A549 (cell line): Measurements from ENCODE around the gene SMIM8. TPM values are rescaled to one million over a fixed set of nuclear protein-coding genes. Genes with fewer than 3 reads are reported as not detected.

ENCODE experiments used
- ATAC-seq, 2 experiments: fragments of 200-7000 bp in 1 of 2; fragments of >200 bp in 1 of 2; cut with Nextera tagmentation in 1 of 2; cut with Tn5 transposase in 1 of 2; 3 replicates each; pipeline versions ENCODE4 v1.8.0 to v1.9.1; 2018 to 2020; ENCODE audit warnings: mild to moderate bottlenecking in 1 of 2, moderate library complexity in 1 of 2
- CTCF ChIA-PET: fragments of 300-600 bp; sonication (Branson Sonifier 250); formaldehyde crosslinking; extraction: SDS; loops from one replicate; lab custom pipeline; 2021; ENCODE audit warnings: antibody characterized with exemption, inconsistent platforms; lab: Yijun Ruan, JAX
- POLR2A ChIA-PET: fragments of 350-600 bp; formaldehyde crosslinking; extraction: SDS; loops from one replicate; lab custom pipeline; 2021; ENCODE audit warnings: antibody characterized with exemption, inconsistent platforms; lab: Yijun Ruan, JAX
- DNase-seq, 2 experiments: peaks; one replicate each; pipeline versions ENCODE4 v3.0.0 to v3.0.0-alpha.2; 2011 to 2016; ENCODE audit warnings: low read depth in 1 of 2, low spot score in 1 of 2
- FAIRE-seq: peaks from 2 replicates; lab custom pipeline; 2011; peaks lifted over from hg19 to GRCh38; lab: Jason Lieb, UNC
- H3K27ac ChIP-seq, 2 experiments: fragments of >200 bp; sonication (Bioruptor Twin); formaldehyde crosslinking; 3 replicates each; pipeline ENCODE4 v1.5.1; 2016 to 2017
- H3K4me1 ChIP-seq: fragments of >200 bp; sonication (Bioruptor Twin); formaldehyde crosslinking; 3 replicates; pipeline ENCODE4 v1.6.1; 2016
- H3K4me2 ChIP-seq: fragments of >200 bp; sonication (Bioruptor Twin); formaldehyde crosslinking; 3 replicates; pipeline ENCODE4 v1.6.1; 2016
- H3K4me3 ChIP-seq: fragments of >200 bp; sonication (Bioruptor Twin); formaldehyde crosslinking; 3 replicates; pipeline ENCODE4 v1.5.1; 2016
- H3K9me3 ChIP-seq: fragments of >200 bp; sonication (Bioruptor Twin); formaldehyde crosslinking; 3 replicates; pipeline ENCODE4 v1.6.1; 2016
- CBX2 ChIP-seq: fragments of 200-600 bp; sonication (generic); IDR thresholded peaks from 2 replicates; pipeline ENCODE4 v1.6.1; 2016; ENCODE audit warnings: low read depth, mild to moderate bottlenecking, borderline replicate concordance
- CBX8 ChIP-seq: fragments of 200-600 bp; sonication (generic); IDR thresholded peaks from 2 replicates; pipeline ENCODE4 v1.6.1; 2016
- CEBPB ChIP-seq, 2 experiments: fragments of >200 bp in 1 of 2; sonication (Bioruptor Twin) in 1 of 2; formaldehyde crosslinking in 1 of 2; IDR thresholded peaks; 2 replicates each; pipeline ENCODE4 v1.6.1; 2012 to 2016
- EHF ChIP-seq: fragments of 250-450 bp; sonication (Bioruptor Pico); IDR thresholded peaks from 2 replicates; pipeline ENCODE4 v1.5.0; 2020; ENCODE audit warnings: mild to moderate bottlenecking
- EP300 ChIP-seq, 2 experiments: fragments of >200 bp; sonication (Bioruptor Twin); formaldehyde crosslinking; IDR thresholded peaks; 2 replicates in 1 of 2; 3 replicates in 1 of 2; pipeline ENCODE4 v1.6.1; 2016 to 2017
- ESRRA ChIP-seq: fragments of 150-350 bp; IDR thresholded peaks from 2 replicates; pipeline ENCODE4 v1.6.1; 2014; ENCODE audit warnings: mild to moderate bottlenecking, low read length, borderline replicate concordance
- GATA3 ChIP-seq: IDR thresholded peaks from 2 replicates; pipeline ENCODE4 v1.6.1; 2012; ENCODE audit warnings: borderline replicate concordance
- HDAC2 ChIP-seq: fragments of 200-600 bp; sonication (generic); IDR thresholded peaks from 2 replicates; pipeline ENCODE4 v1.6.1; 2016
- HOXA7 ChIP-seq: fragments of 250-450 bp; sonication (Bioruptor Pico); IDR thresholded peaks from 2 replicates; pipeline ENCODE4 v1.5.0; 2020; ENCODE audit warnings: mild to moderate bottlenecking, moderate library complexity
- JUN ChIP-seq, 2 experiments: fragments of >200 bp; sonication (Bioruptor Twin); formaldehyde crosslinking; IDR thresholded peaks; 2 replicates in 1 of 2; 3 replicates in 1 of 2; pipeline ENCODE4 v1.6.1; 2016 to 2017
- MAFK ChIP-seq: fragments of 450-650 bp; IDR thresholded peaks from 2 replicates; pipeline ENCODE4 v1.6.1; 2014; ENCODE audit not compliant: partially characterized antibody
- MYC ChIP-seq: IDR thresholded peaks from 2 replicates; pipeline ENCODE4 v1.6.1; 2012; ENCODE audit warnings: mild to moderate bottlenecking, inconsistent platforms, low read length, improper control_type of control experiment, borderline replicate concordance
- NFE2L2 ChIP-seq: fragments of 150-350 bp; conservative IDR thresholded peaks from 2 replicates; pipeline ENCODE4 v1.6.1; 2014; ENCODE audit warnings: low read length
- NPAS2 ChIP-seq: fragments of 250-450 bp; sonication (Bioruptor Pico); IDR thresholded peaks from 2 replicates; pipeline ENCODE4 v1.8.0; 2022; ENCODE audit warnings: mild to moderate bottlenecking, moderate library complexity, borderline replicate concordance
- NR3C1 ChIP-seq: fragments of >200 bp; sonication (Bioruptor Twin); formaldehyde crosslinking; IDR thresholded peaks from 3 replicates; pipeline ENCODE4 v1.6.1; 2017
- POLR2AphosphoS2 ChIP-seq: conservative IDR thresholded peaks from 2 replicates; pipeline ENCODE4 v1.6.1; 2012; ENCODE audit warnings: low read length, improper control_type of control experiment, inconsistent platforms
- RARB ChIP-seq: fragments of 250-450 bp; sonication (Bioruptor Pico); IDR thresholded peaks from 2 replicates; pipeline ENCODE4 v1.8.0; 2021; ENCODE audit warnings: mild to moderate bottlenecking, moderate library complexity
- SMC3 ChIP-seq: fragments of >200 bp; sonication (Bioruptor Twin); formaldehyde crosslinking; IDR thresholded peaks from 3 replicates; pipeline ENCODE4 v1.6.1; 2018; ENCODE audit warnings: inconsistent platforms
- WGBS: methylation state at CpG from one replicate; pipeline ENCODE4 v1.1.6; 2017; ENCODE audit errors: missing lambda C conversion rate; 5-methylcytosine and 5-hydroxymethylcytosine counted together
- polyA plus RNA-seq, 4 experiments: library from polyadenylated mRNA; depleted of rRNA in 3 of 4; stranded (reverse); fragments of >200 nt; fragmentation: RNase III in 1 of 4; extraction: RNeasy Plus Mini Kit Qiagen cat#74134 plus additional on column Dnase treatment in 1 of 4; gene quantifications; 2 replicates in 3 of 4; 3 replicates in 1 of 4; pipeline ENCODE4 v1.2.3, GENCODE V29; 2011 to 2017
- TF ChIP-seq, protein P1 (sequence below): fragments of 250-450 bp; sonication (Bioruptor Pico); IDR thresholded peaks from 2 replicates; pipeline ENCODE4 v1.5.0; 2021; ENCODE audit warnings: mild to moderate bottlenecking, moderate library complexity, borderline replicate concordance
- TF ChIP-seq, protein P2 (sequence below): IDR thresholded peaks from 2 replicates; pipeline ENCODE4 v1.6.1; 2012; ENCODE audit warnings: low read depth, borderline replicate concordance
- TF ChIP-seq, protein P3 (sequence below): fragments of >200 bp; sonication (Bioruptor Twin); formaldehyde crosslinking; IDR thresholded peaks from 2 replicates; pipeline ENCODE4 v1.6.1; 2016
- TF ChIP-seq, protein P4 (sequence below): IDR thresholded peaks from 2 replicates; pipeline ENCODE4 v1.6.1; 2012
- TF ChIP-seq, protein P5 (sequence below): IDR thresholded peaks from 2 replicates; pipeline ENCODE4 v1.6.1; 2012
- TF ChIP-seq, protein P6 (sequence below): fragments of >200 bp; sonication (Bioruptor Twin); formaldehyde crosslinking; IDR thresholded peaks from 3 replicates; pipeline ENCODE4 v1.5.1; 2016
- TF ChIP-seq, protein P7 (sequence below): fragments of >200 bp; sonication (Bioruptor Twin); formaldehyde crosslinking; IDR thresholded peaks from 3 replicates; pipeline ENCODE4 v1.6.1; 2016
- TF ChIP-seq, protein P8 (sequence below): fragments of 250-450 bp; sonication (Bioruptor Pico); IDR thresholded peaks from 2 replicates; pipeline ENCODE4 v1.5.0; 2020; ENCODE audit warnings: low read depth, mild to moderate bottlenecking, moderate library complexity

The SMIM8 gene
- polyA plus RNA-seq, 2 of the 4 experiments (the other 2 are of a cell fraction) = 2.8 to 6.9 TPM

DNA sequence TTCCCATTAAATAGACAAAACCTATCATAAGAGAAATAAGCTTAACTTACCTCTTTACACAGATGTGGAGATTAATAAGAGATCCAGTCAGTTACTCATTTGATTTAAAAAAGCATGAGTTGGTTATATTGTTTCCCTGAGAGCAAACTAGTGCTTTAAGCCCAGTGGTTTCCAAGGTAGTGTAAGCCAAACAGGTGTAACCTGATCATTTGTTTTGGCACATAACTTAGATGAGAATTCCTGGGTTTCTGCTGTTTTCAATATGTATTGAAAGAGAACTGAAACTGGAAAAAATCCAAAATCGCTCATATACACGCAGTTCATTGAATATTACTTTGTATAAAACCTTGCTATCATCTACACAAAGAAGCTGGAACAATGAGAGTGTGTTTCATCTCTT, 30.5 kb upstream of the SMIM8 start:
- POLR2A ChIA-PET = no interaction called here
- no peak for FAIRE-seq

DNA sequence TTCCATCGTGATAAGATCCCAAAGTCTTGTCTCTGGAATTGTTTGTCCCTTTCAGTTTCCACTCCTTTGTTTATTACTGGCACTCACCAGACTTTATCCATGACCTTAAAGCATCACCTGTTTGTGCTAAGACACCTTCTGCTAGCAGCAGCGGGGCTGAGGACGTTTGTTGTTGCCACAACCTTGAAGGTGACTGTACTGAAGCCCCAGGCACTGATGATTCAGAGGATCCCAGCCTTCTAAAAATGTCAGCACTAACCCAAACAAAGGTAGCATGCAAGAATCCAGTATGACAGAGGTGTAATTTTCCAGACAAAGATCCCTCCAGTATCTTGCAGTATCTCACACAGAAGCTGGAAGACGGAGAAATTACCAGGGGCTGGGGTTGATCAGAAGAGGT, 28.9 kb upstream of the SMIM8 start:
- no peak overlapping the region for H3K4me2 ChIP-seq
- TF ChIP-seq POLR2AphosphoS2 (no peak), NFE2L2 (no peak)
- TF ChIP-seq, all 56 proteins: peak for 0
- FAIRE-seq = no peak
- Histone ChIP-seq H3K9me3 (no peaks in the 10 kb centered on the region), H3K4me3 (no peak overlapping the region), H3K4me1 (no peaks in the 10 kb centered on the region), H3K27ac (no peak overlapping the region)
- WGBS = 27% methylated on average over 4 of the region's 4 CpGs
- ATAC-seq = no peak
- ChIA-PET CTCF (no interaction called here), POLR2A (no interaction called here)
- no peak for DNase-seq

More for the DNA sequence above, 30.5 kb upstream of the SMIM8 start:
- H3K9me3 ChIP-seq = no peaks in the 10 kb centered on the region
- no peaks in the 10 kb centered on the region for H3K4me1 ChIP-seq
- DNase-seq = no peak
- WGBS = 40% methylated on average over 2 of the region's 2 CpGs
- no peak for ATAC-seq
- no peak for TF ChIP-seq NPAS2 (CRISPR knock-in tag)
- no peak for TF ChIP-seq EHF
- no peak for TF ChIP-seq CEBPB (IDR thresholded peaks at IDR 0.05)
- TF ChIP-seq GATA3 = no peak
- TF ChIP-seq EP300 (IDR thresholded peaks at IDR 0.05) = no peak
- no peak for TF ChIP-seq RARB (CRISPR knock-in tag)
- no peak for TF ChIP-seq CBX8
- no peak for TF ChIP-seq ESRRA
- TF ChIP-seq, protein P1, sequence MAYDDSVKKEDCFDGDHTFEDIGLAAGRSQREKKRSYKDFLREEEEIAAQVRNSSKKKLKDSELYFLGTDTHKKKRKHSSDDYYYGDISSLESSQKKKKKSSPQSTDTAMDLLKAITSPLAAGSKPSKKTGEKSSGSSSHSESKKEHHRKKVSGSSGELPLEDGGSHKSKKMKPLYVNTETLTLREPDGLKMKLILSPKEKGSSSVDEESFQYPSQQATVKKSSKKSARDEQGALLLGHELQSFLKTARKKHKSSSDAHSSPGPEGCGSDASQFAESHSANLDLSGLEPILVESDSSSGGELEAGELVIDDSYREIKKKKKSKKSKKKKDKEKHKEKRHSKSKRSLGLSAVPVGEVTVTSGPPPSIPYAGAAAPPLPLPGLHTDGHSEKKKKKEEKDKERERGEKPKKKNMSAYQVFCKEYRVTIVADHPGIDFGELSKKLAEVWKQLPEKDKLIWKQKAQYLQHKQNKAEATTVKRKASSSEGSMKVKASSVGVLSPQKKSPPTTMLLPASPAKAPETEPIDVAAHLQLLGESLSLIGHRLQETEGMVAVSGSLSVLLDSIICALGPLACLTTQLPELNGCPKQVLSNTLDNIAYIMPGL = no peak
- TF ChIP-seq NFE2L2 = no peak
- TF ChIP-seq NR3C1 = no peak
- no peak for TF ChIP-seq MAFK
- H3K27ac ChIP-seq = no peak overlapping the region
- CTCF ChIA-PET = interaction anchor here (1.0 kb wide), 1 partner anchor 10 kb away, joined by 5 read pairs; no protein-coding TSS in a partner anchor
- H3K4me2 ChIP-seq = no peak overlapping the region
- H3K4me3 ChIP-seq = no peak overlapping the region

DNA sequence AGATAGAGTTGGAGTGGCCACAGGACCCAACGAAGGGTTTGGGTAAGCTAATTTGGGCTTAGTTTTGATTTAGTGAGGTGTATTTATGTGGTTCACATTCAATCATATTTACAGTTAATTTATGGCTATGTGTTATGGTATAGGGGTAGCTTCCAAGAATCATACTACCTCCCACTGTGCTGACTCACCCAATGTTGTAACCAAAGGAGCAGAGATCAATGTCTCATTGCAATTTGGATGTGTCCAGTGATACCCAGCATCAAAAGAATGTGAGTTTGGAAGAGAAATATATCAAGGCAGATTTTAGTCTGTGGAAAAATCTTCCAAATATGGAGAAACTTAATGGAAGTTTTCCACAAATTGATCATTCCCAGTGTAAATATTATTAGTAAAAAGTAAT, 25.3 kb upstream of the SMIM8 start:
- TF ChIP-seq CEBPB (IDR thresholded peaks at IDR 0.05) (no peak), JUN (IDR thresholded peaks at IDR 0.05) (no peak), NR3C1 (no peak), CBX2 (no peak), HDAC2 (no peak), NFE2L2 (no peak), MAFK (no peak), CBX8 (no peak), HOXA7 (CRISPR knock-in tag) (no peak), MYC (no peak), EHF (no peak), SMC3 (no peak)
- TF ChIP-seq, protein P2, sequence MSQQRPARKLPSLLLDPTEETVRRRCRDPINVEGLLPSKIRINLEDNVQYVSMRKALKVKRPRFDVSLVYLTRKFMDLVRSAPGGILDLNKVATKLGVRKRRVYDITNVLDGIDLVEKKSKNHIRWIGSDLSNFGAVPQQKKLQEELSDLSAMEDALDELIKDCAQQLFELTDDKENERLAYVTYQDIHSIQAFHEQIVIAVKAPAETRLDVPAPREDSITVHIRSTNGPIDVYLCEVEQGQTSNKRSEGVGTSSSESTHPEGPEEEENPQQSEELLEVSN = no peak
- TF ChIP-seq, protein P3, sequence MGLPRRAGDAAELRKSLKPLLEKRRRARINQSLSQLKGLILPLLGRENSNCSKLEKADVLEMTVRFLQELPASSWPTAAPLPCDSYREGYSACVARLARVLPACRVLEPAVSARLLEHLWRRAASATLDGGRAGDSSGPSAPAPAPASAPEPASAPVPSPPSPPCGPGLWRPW = no peak
- TF ChIP-seq, protein P4, sequence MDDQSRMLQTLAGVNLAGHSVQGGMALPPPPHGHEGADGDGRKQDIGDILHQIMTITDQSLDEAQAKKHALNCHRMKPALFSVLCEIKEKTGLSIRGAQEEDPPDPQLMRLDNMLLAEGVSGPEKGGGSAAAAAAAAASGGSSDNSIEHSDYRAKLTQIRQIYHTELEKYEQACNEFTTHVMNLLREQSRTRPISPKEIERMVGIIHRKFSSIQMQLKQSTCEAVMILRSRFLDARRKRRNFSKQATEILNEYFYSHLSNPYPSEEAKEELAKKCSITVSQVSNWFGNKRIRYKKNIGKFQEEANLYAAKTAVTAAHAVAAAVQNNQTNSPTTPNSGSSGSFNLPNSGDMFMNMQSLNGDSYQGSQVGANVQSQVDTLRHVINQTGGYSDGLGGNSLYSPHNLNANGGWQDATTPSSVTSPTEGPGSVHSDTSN = no peak
- TF ChIP-seq, protein P5, sequence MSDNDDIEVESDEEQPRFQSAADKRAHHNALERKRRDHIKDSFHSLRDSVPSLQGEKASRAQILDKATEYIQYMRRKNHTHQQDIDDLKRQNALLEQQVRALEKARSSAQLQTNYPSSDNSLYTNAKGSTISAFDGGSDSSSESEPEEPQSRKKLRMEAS = no peak
- TF ChIP-seq, protein P6, sequence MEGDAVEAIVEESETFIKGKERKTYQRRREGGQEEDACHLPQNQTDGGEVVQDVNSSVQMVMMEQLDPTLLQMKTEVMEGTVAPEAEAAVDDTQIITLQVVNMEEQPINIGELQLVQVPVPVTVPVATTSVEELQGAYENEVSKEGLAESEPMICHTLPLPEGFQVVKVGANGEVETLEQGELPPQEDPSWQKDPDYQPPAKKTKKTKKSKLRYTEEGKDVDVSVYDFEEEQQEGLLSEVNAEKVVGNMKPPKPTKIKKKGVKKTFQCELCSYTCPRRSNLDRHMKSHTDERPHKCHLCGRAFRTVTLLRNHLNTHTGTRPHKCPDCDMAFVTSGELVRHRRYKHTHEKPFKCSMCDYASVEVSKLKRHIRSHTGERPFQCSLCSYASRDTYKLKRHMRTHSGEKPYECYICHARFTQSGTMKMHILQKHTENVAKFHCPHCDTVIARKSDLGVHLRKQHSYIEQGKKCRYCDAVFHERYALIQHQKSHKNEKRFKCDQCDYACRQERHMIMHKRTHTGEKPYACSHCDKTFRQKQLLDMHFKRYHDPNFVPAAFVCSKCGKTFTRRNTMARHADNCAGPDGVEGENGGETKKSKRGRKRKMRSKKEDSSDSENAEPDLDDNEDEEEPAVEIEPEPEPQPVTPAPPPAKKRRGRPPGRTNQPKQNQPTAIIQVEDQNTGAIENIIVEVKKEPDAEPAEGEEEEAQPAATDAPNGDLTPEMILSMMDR = no peak
- TF ChIP-seq, protein P7, sequence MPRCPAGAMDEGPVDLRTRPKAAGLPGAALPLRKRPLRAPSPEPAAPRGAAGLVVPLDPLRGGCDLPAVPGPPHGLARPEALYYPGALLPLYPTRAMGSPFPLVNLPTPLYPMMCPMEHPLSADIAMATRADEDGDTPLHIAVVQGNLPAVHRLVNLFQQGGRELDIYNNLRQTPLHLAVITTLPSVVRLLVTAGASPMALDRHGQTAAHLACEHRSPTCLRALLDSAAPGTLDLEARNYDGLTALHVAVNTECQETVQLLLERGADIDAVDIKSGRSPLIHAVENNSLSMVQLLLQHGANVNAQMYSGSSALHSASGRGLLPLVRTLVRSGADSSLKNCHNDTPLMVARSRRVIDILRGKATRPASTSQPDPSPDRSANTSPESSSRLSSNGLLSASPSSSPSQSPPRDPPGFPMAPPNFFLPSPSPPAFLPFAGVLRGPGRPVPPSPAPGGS = no peak
- TF ChIP-seq, protein P8, sequence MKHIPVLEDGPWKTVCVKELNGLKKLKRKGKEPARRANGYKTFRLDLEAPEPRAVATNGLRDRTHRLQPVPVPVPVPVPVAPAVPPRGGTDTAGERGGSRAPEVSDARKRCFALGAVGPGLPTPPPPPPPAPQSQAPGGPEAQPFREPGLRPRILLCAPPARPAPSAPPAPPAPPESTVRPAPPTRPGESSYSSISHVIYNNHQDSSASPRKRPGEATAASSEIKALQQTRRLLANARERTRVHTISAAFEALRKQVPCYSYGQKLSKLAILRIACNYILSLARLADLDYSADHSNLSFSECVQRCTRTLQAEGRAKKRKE (CRISPR knock-in tag) = no peak
- DNase-seq = no peak
- no peak for FAIRE-seq
- Histone ChIP-seq H3K27ac (no peak overlapping the region), H3K9me3 (no peaks in the 10 kb centered on the region), H3K4me1 (no peaks in the 10 kb centered on the region), H3K4me3 (no peak overlapping the region), H3K4me2 (no peak overlapping the region)
- no peak for ATAC-seq
- CTCF ChIA-PET = interaction anchor here (1.5 kb wide), 1 partner anchor 25 kb away, joined by 4 read pairs; no protein-coding TSS in a partner anchor
- WGBS = 6% methylated on average over 1 of the region's 1 CpG
- POLR2A ChIA-PET = no interaction called here
